HG02870 (cell line): ENCODE results near the gene TMEM263.
A peak's percentile ranks its signal among the peaks of the same experiment; 100 is the strongest.
"Not testable (repeated sequence)": the region's sequence is repeated elsewhere in the genome, so short reads cannot be mapped to it uniquely, and the experiment has no call there.

Experiments used
- ATAC-seq: cut with Tn5 transposase; IDR thresholded peaks from one replicate; pipeline ENCODE4 v1.9.1; 2021; ENCODE audit warnings: mild to moderate bottlenecking, moderate library complexity; ENCODE audit not compliant: unreplicated experiment

The TMEM263 gene

GRCh38 chr12:106984588-106985137, 29.0 kb downstream of the TMEM263 start:
- no peak for ATAC-seq

- no peak for ATAC-seq
Observed at GRCh38 chr12:106985479-106985878, 29.8 kb downstream of the TMEM263 start.

- ATAC-seq: no peak
Observed at GRCh38 chr12:106986135-106986534, 30.4 kb downstream of the TMEM263 start.

GRCh38 chr12:106986625-106987389, 31.1 kb downstream of the TMEM263 start, which contains the start of gene MTERF2:
MTERF2 (minus strand) TSS chr12:106987146; CDS start chr12:106978714, 8,432 bp downstream.
- peak; percentile 92 for ATAC-seq

GRCh38 chr12:106987846-106988245, 32.1 kb downstream of the TMEM263 start:
- ATAC-seq: no peak

GRCh38 chr12:106994579-106995220, 39.0 kb downstream of the TMEM263 start:
- no peak for ATAC-seq

- not testable (repeated sequence) for ATAC-seq
Observed at GRCh38 chr12:106996102-106996501, 40.4 kb downstream of the TMEM263 start.

GRCh38 chr12:106997916-106998315, 42.2 kb downstream of the TMEM263 start:
- ATAC-seq: no peak

GRCh38 chr12:106999446-106999845, 43.7 kb downstream of the TMEM263 start:
- no peak for ATAC-seq

- ATAC-seq: not testable (repeated sequence)
Observed at GRCh38 chr12:107002665-107003064, 47.0 kb downstream of the TMEM263 start.

- ATAC-seq: no peak
Observed at GRCh38 chr12:107007411-107007810, 51.7 kb downstream of the TMEM263 start.

GRCh38 chr12:107011519-107011918, 55.8 kb downstream of the TMEM263 start:
- ATAC-seq: no peak

- ATAC-seq: no peak
Observed at GRCh38 chr12:107012736-107013425, 57.2 kb downstream of the TMEM263 start.

- no peak for ATAC-seq
Observed at GRCh38 chr12:107014055-107014454, 58.3 kb downstream of the TMEM263 start.

- ATAC-seq: no peak
Observed at GRCh38 chr12:107017042-107017441, 61.3 kb downstream of the TMEM263 start.

- no peak for ATAC-seq
Observed at GRCh38 chr12:107019546-107019945, 63.8 kb downstream of the TMEM263 start.
